K562 (cell line): ENCODE measurements around the gene RGL4. TPM values are rescaled to one million over a fixed set of nuclear protein-coding genes. Genes with fewer than 3 reads are reported as not detected.

Experiments used
- ATAC-seq: fragments of 200-7000 bp; cut with Tn5 transposase; 3 replicates; pipeline ENCODE4 v1.9.1; 2020; ENCODE audit warnings: moderate library complexity
- BruUV-seq: library from RNA; stranded (reverse); fragments of 400-500 nt; replicated peaks from 2 replicates; lab custom pipeline; 2021; lab: Mats Ljungman, UMichigan
- CTCF ChIA-PET: fragments of 300-600 bp; formaldehyde crosslinking; extraction: SDS; loops from one replicate; lab custom pipeline; 2021; ENCODE audit warnings: low intra/inter-chr PET ratio; lab: Yijun Ruan, JAX
- POLR2A ChIA-PET: fragments of 300-600, 350-650 bp; sonication (Branson Sonifier 250); formaldehyde crosslinking; extraction: SDS; loops from one replicate; lab custom pipeline; 2021; ENCODE audit warnings: antibody characterized with exemption, inconsistent platforms; lab: Yijun Ruan, JAX
- DNase-seq, 4 experiments: peaks; one replicate each; pipeline versions ENCODE4 v3.0.0 to v3.0.0-alpha.2; 2011 to 2018; ENCODE audit warnings: low spot score in 3 of 4, mixed read lengths in 3 of 4; ENCODE audit errors: extremely low read depth in 1 of 4
- FAIRE-seq: peaks from 2 replicates; lab custom pipeline; 2011; peaks lifted over from hg19 to GRCh38; lab: Jason Lieb, UNC
- H2AFZ ChIP-seq: 2 replicates; pipeline ENCODE4 v1.6.0; 2011; ENCODE audit warnings: low read depth, low read length, control low read depth, inconsistent platforms
- H3K27ac ChIP-seq: fragments of 200-600 bp; 3 replicates; pipeline ENCODE4 v1.8.0; 2011; ENCODE audit warnings: low read depth, mild to moderate bottlenecking, control low read depth, inconsistent platforms, low read length, moderate library complexity, mixed read lengths; ENCODE audit errors: extremely low read depth
- H3K27me3 ChIP-seq, 2 experiments: fragments of 300-600 bp in 1 of 2; 2 replicates in 1 of 2; 3 replicates in 1 of 2; pipeline versions ENCODE4 v1.6.0 to v1.8.0; 2011; ENCODE audit warnings: inconsistent platforms in 2 of 2, low read length in 2 of 2, mild to moderate bottlenecking in 1 of 2, mixed read lengths in 1 of 2, moderate library complexity in 1 of 2; ENCODE audit not compliant: control insufficient read depth in 2 of 2, insufficient read depth in 2 of 2
- H3K36me3 ChIP-seq: fragments of 300-600 bp; 3 replicates; pipeline ENCODE4 v1.8.0; 2011; ENCODE audit warnings: mild to moderate bottlenecking, low read length, inconsistent platforms; ENCODE audit not compliant: control insufficient read depth, insufficient read depth
- H3K4me1 ChIP-seq, 2 experiments: fragments of 200-600 bp in 1 of 2; replicated peaks in 1 of 2; 2 replicates in 1 of 2; 3 replicates in 1 of 2; pipeline versions ENCODE4 v1.5.1 to v1.8.0; 2011; ENCODE audit warnings: inconsistent platforms in 2 of 2, low read length in 2 of 2, mild to moderate bottlenecking in 1 of 2, mixed read lengths in 1 of 2, moderate library complexity in 1 of 2; ENCODE audit not compliant: control insufficient read depth in 2 of 2, insufficient read depth in 2 of 2
- H3K4me2 ChIP-seq: 2 replicates; pipeline ENCODE4 v1.6.1; 2011; ENCODE audit warnings: low read length, control low read depth, inconsistent platforms, mixed read lengths; ENCODE audit not compliant: insufficient read depth
- H3K4me3 ChIP-seq: fragments of 200-600 bp; sonication (generic), shearing (Covaris generic); 2 replicates; pipeline ENCODE4 v1.5.1; 2016; ENCODE audit warnings: control low read depth, inconsistent platforms
- H3K79me2 ChIP-seq: fragments of 200-600 bp; 3 replicates; pipeline ENCODE4 v1.8.0; 2011; ENCODE audit warnings: low read length, inconsistent platforms; ENCODE audit not compliant: control insufficient read depth, insufficient read depth
- H3K9ac ChIP-seq, 2 experiments: 2 replicates each; pipeline versions ENCODE4 v1.6.0 to v1.6.1; 2011; ENCODE audit warnings: low read depth in 2 of 2, low read length in 2 of 2, control low read depth in 1 of 2, inconsistent platforms in 1 of 2, mild to moderate bottlenecking in 1 of 2, mixed read lengths in 1 of 2; ENCODE audit not compliant: insufficient read depth in 1 of 2
- H3K9me1 ChIP-seq: one replicate; pipeline ENCODE4 v1.6.0; 2011; ENCODE audit warnings: inconsistent platforms, mild to moderate bottlenecking, low read length, moderate library complexity; ENCODE audit not compliant: control insufficient read depth, insufficient read depth
- H3K9me3 ChIP-seq: replicated peaks from 2 replicates; pipeline ENCODE4 v1.5.1; 2011; ENCODE audit warnings: low read depth, low read length, inconsistent platforms; ENCODE audit not compliant: control insufficient read depth, insufficient read depth
- H4K20me1 ChIP-seq: replicated peaks from 2 replicates; pipeline ENCODE4 v1.6.1; 2011; ENCODE audit warnings: low read length, inconsistent platforms, mixed read lengths; ENCODE audit not compliant: control insufficient read depth, insufficient read depth
- ESRRA ChIP-seq: fragments of 450-650 bp; IDR thresholded peaks from 2 replicates; pipeline ENCODE4 v1.6.1; 2014; ENCODE audit warnings: low read depth, mild to moderate bottlenecking, moderate library complexity, borderline replicate concordance
- HMGN3 ChIP-seq: IDR thresholded peaks from 2 replicates; pipeline ENCODE4 v1.6.1; 2011; ENCODE audit warnings: borderline replicate concordance, low read depth, mild to moderate bottlenecking, mixed read lengths, low read length; ENCODE audit not compliant: insufficient read length; ENCODE audit errors: extremely low read depth
- JUND ChIP-seq, 2 experiments: IDR thresholded peaks; 2 replicates in 1 of 2; 3 replicates in 1 of 2; pipeline ENCODE4 v1.6.1; 2011; ENCODE audit warnings: borderline replicate concordance in 2 of 2, low read depth in 2 of 2, low read length in 2 of 2, improper control_type of control experiment in 1 of 2, missing biosample characterization in 1 of 2, missing genetic modification characterization in 1 of 2, missing genetic modification reagents in 1 of 2
- PRDM10 ChIP-seq: fragments of 450-650 bp; IDR thresholded peaks from 2 replicates; pipeline ENCODE4 v1.6.1; 2018; ENCODE audit not compliant: partially characterized antibody
- SREBF1 ChIP-seq: fragments of 150-350 bp; IDR thresholded peaks from 2 replicates; pipeline ENCODE4 v1.6.1; 2014; ENCODE audit warnings: antibody characterized with exemption, low read depth, low read length, borderline replicate concordance
- YY1 ChIP-seq, 3 experiments: IDR thresholded peaks; 2 replicates each; pipeline ENCODE4 v1.6.1; 2011; ENCODE audit warnings: low read length in 2 of 3, mild to moderate bottlenecking in 2 of 3, moderate library complexity in 2 of 3, borderline replicate concordance in 1 of 3, control low read depth in 1 of 3, low read depth in 1 of 3; ENCODE audit not compliant: insufficient read depth in 3 of 3, insufficient replicate concordance in 2 of 3, control insufficient read depth in 1 of 3, insufficient read length in 1 of 3; ENCODE audit errors: extremely low read depth in 1 of 3
- WGBS: fragments of 100-300 bp; shearing (Covaris generic); methylation state at CpG from one replicate; pipeline ENCODE4 v1.1.6; 2016; ENCODE audit warnings: low coverage, mixed read lengths; ENCODE audit not compliant: insufficient coverage; ENCODE audit errors: missing lambda C conversion rate; 5-methylcytosine and 5-hydroxymethylcytosine counted together
- in situ Hi-C: fragments of 300-500 bp; cut with MboI; formaldehyde crosslinking; loops from 4 replicates; pipeline ENCODE4 v1.15.0; 2018; ENCODE audit warnings: inconsistent platforms, mixed read lengths
- intact Hi-C: fragments of 100-400 bp; cut with micrococcal nuclease; formaldehyde crosslinking; loops from 2 replicates; pipeline ENCODE4 v1.14.2; 2022
- polyA plus RNA-seq, 8 experiments: library from polyadenylated mRNA; depleted of rRNA in 4 of 8; stranded (reverse) in 5 of 8; unstranded in 3 of 8; fragments of >200 nt; fragmentation: Nextera tagmentation in 2 of 8; fragmentation: Illumina TruSeq in 1 of 8; extraction: Ambion mirVana in 2 of 8; extraction: Trizol in 1 of 8; gene quantifications; 2 replicates each; pipeline versions ENCODE4 v1.2.1 to v1.2.3, GENCODE V29; 2011 to 2014; ENCODE audit warnings: inconsistent platforms in 1 of 8, missing spikeins in 1 of 8
- total RNA-seq, 7 experiments: library from RNA; depleted of rRNA in 6 of 7; stranded (reverse); fragments of >200 nt in 6 of 7; fragmentation: Illumina TruSeq in 2 of 7; extraction: Trizol in 2 of 7; gene quantifications; 2 replicates each; pipeline versions ENCODE4 v1.2.1 to v1.2.3, GENCODE V29; 2011 to 2021; ENCODE audit warnings: low replicate concordance in 1 of 7
- TF ChIP-seq, protein P1 (sequence below), 2 experiments: fragments of 450-650 bp; IDR thresholded peaks; 2 replicates each; pipeline ENCODE4 v1.6.1; 2016

RGL4 gene
- total and polyA plus RNA-seq, 9 of the 15 experiments (the other 6 are each of a cell fraction or from before 2014, with no cell fraction given) = not detected

- no peaks in the 10 kb centered on the region for H4K20me1 ChIP-seq
- H3K4me1 ChIP-seq = no peaks in the 10 kb centered on the region; a peak in 1 of 5 replicates
- H3K4me2 ChIP-seq = no peak overlapping the region
- FAIRE-seq (no peak), ATAC-seq (no peak), DNase-seq (no peak)
- H3K36me3 ChIP-seq = peaks cover 73% of the 10 kb centered on the region
- no peak overlapping the region for H3K27ac ChIP-seq
- intact Hi-C loops = no loop called here
- H3K9me3 ChIP-seq = no peaks in the 10 kb centered on the region
- H3K79me2 ChIP-seq = peaks cover 25% of the 10 kb centered on the region
- 0 out of 4 replicates have a peak overlapping the region, but pooled peaks of 1 of the 2 experiments have one; percentile 1 for H3K9ac ChIP-seq
- H3K4me3 ChIP-seq = no peak overlapping the region
- ChIA-PET POLR2A (no interaction called here), CTCF (no interaction called here)
- TF ChIP-seq HMGN3 = no peak
- no peaks in the 10 kb centered on the region for H3K9me1 ChIP-seq
- BruUV-seq = no TSS peak
- WGBS = 93% methylated on average over 10 of the region's 10 CpGs
- no peaks in the 10 kb centered on the region for H3K27me3 ChIP-seq
- H2AFZ ChIP-seq = no peak overlapping the region
- in situ Hi-C loops = no loop called here
Observed at GRCh38 chr22:23698673-23699235, 7.9 kb downstream of the RGL4 start.

DNA sequence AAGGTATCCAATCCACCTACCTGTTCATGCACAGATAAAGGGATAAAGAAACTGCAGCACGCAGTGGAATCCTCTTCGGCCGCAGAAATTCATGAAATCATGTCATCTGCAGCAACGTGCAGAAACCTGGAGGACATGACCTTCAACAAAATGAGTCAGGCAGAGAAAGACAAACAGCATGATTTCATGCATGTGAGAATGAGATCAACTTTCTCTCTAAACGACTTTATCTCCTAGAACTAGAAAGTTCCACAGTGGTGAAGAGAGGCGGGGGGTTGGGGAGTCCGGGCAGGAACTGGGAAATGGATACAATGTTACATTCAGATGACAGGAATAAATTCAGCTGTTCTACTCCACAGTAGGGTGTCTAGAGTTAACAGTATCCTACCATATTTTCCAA, 9.9 kb downstream of the RGL4 start:
- H3K4me2 ChIP-seq = no peak overlapping the region
- intact Hi-C loops (no loop called here), in situ Hi-C loops (no loop called here)
- WGBS = 55% methylated on average over 7 of the region's 7 CpGs
- no peaks in the 10 kb centered on the region for H4K20me1 ChIP-seq
- no peak for DNase-seq
- H3K79me2 ChIP-seq = peaks cover 27% of the 10 kb centered on the region
- no peaks in the 10 kb centered on the region for H3K27me3 ChIP-seq
- H3K4me1 ChIP-seq = no peaks in the 10 kb centered on the region; a peak in 1 of 5 replicates
- no peak for ATAC-seq
- no peak overlapping the region for H3K4me3 ChIP-seq
- no peaks in the 10 kb centered on the region for H3K9me1 ChIP-seq
- ChIA-PET CTCF (no interaction called here), POLR2A (no interaction called here)
- no peak for FAIRE-seq
- BruUV-seq = no TSS peak
- H3K9me3 ChIP-seq = no peaks in the 10 kb centered on the region
- H3K27ac ChIP-seq = no peak overlapping the region
- no peak overlapping the region for H2AFZ ChIP-seq
- peaks cover 75% of the 10 kb centered on the region for H3K36me3 ChIP-seq
- no peak overlapping the region for H3K9ac ChIP-seq
- peak; percentile 59; the same call in 1 of the 2 replicates for TF ChIP-seq JUND (IDR thresholded peaks at IDR 0.05; ENCODE audit: borderline replicate concordance, low read depth, low read length)
- TF ChIP-seq JUND (tag; IDR thresholded peaks at IDR 0.05; ENCODE audit: borderline replicate concordance, low read depth, low read length) = peak; percentile 52; the same call in 1 of the 3 replicates
- TF ChIP-seq, protein P1, sequence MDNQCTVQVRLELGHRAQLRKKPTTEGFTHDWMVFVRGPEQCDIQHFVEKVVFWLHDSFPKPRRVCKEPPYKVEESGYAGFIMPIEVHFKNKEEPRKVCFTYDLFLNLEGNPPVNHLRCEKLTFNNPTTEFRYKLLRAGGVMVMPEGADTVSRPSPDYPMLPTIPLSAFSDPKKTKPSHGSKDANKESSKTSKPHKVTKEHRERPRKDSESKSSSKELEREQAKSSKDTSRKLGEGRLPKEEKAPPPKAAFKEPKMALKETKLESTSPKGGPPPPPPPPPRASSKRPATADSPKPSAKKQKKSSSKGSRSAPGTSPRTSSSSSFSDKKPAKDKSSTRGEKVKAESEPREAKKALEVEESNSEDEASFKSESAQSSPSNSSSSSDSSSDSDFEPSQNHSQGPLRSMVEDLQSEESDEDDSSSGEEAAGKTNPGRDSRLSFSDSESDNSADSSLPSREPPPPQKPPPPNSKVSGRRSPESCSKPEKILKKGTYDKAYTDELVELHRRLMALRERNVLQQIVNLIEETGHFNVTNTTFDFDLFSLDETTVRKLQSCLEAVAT (IDR thresholded peaks at IDR 0.05) = 0 out of 4 replicates have a peak, but pooled peaks of 1 of the 2 experiments have one; percentile 30
- TF ChIP-seq PRDM10 = peak; percentile 20
- no peak for TF ChIP-seq SREBF1
- peak; percentile 77 for TF ChIP-seq ESRRA
- TF ChIP-seq YY1 (IDR thresholded peaks at IDR 0.05; ENCODE audit: borderline replicate concordance in 1 of 3, control insufficient read depth in 1 of 3, extremely low read depth in 1 of 3, insufficient read depth in 3 of 3, insufficient read length in 1 of 3, insufficient replicate concordance in 2 of 3, low read depth in 1 of 3, low read length in 2 of 3) = no peak
